A172 (cell line): ENCODE measurements around the gene ROBO2. TPM values are rescaled to one million over a fixed set of nuclear protein-coding genes. Genes with fewer than 3 reads are reported as not detected.

Experiments
- DNase-seq: peaks from one replicate; pipeline ENCODE4 v3.0.0-alpha.2; 2015; ENCODE audit warnings: low spot score
- total RNA-seq: library from RNA; depleted of rRNA; stranded (reverse); fragments of >200 nt; shearing (Covaris generic); gene quantifications from 2 replicates; pipeline ENCODE4 v1.2.3, GENCODE V29; 2014

Gene ROBO2
- total RNA-seq, 1 experiment from 2014 or later = not detected

DNA sequence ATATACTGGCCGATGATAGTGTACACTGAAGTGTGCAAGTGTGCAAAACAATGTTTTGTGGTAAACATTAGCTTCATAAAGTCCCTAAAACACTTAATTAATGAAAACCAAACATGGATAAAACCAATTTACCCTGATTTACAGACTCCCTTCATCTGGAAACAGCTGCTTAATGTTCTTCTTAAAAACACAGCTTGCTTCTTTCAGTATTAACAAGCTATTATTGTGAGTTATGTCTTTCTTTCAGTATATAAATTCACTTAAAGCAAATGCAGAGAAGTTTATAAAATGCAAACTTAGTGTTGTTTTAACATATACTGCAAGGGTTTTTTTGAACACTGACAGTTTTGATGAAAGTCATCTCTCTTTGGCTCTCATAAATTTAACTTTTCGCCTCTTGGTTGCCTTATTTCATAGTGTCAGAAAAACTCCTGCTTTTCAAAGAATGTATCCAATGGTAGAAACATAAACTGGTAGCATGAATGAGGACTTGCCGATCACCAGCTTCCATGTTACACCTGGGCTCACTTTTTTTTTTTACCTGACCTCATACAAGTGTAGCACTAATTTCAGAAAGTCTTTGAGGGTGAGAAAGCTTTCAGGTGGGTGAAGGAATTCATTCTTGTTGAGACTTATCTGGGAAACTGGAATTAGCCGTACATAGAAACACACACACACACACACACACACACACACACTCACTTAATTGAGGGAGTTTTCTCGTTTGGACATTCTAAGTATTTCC lies 532.2 kb downstream of the ROBO2 start:
- no peak for DNase-seq

DNA sequence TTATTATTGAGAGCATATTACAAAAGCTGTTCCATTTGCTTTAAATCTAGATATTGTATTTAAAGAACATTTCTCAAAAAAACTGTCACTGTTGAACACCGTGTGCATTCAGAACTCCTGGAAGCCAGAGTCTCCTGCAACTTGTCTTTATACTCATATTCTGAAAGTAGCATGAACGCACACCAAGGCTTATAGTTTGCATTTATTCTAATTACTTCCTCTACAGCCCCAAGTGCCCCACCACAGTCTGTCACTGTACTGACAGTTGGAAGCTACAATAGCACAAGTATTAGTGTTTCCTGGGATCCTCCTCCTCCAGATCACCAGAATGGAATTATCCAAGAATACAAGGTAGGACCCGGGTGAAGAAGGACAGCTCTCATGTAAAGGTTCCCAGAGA lies 537.4 kb downstream of the ROBO2 start:
- DNase-seq = no peak

GRCh38 chr3:77586216-77586615 lies 546.3 kb downstream of the ROBO2 start:
- DNase-seq = no peak

- no peak for DNase-seq
Measured at GRCh38 chr3:77588863-77589262, 549.0 kb downstream of the ROBO2 start.

- no peak for DNase-seq
Measured at GRCh38 chr3:77590191-77590590, 550.3 kb downstream of the ROBO2 start.

DNA sequence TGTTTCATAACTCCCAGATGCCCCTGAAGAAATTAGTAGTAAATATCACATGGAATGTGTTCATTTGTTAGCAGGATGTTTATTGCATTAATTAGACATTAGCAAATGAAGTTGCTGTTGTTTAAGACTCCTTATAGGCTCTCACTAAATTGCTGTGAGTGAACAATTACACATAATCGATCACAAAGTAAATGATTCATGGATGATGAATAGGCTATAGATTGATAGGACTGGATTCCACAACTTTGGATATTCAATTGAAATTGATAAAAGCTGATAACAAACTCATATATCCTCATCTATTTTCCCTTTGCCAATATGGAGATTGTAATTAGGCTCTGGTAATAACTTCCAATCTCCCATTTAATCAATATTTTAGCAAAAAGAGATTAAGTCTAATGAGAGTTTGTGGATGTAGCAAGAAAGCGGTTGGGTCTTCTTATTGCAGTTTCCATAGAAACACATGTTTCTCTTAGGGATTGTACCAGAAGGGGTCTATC lies 555.5 kb downstream of the ROBO2 start:
- no peak for DNase-seq

DNA sequence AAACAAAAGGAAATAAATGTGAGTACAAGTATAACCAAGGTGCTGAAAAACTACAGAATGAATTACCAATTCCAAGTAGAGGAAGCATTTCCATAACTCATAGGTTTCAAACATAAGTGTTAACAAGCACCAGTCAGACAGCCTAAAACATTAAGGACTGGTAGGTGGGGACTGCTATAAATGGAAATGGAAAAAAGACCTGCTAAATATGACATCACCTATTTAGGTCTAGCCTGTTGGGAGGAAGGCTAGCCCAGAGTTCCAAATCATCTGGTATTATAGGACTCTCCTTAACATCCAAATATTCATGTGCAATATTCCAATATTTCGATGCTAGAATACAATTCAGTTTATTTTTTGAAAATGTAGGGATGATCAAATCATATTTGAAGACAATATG lies 560.0 kb downstream of the ROBO2 start:
- DNase-seq = no peak

GRCh38 chr3:77601823-77602415 lies 562.0 kb downstream of the ROBO2 start:
- no peak for DNase-seq

GRCh38 chr3:77602722-77603121 lies 562.8 kb downstream of the ROBO2 start:
- no peak for DNase-seq

- no peak for DNase-seq
Measured at GRCh38 chr3:77605308-77605707, 565.4 kb downstream of the ROBO2 start.

DNA sequence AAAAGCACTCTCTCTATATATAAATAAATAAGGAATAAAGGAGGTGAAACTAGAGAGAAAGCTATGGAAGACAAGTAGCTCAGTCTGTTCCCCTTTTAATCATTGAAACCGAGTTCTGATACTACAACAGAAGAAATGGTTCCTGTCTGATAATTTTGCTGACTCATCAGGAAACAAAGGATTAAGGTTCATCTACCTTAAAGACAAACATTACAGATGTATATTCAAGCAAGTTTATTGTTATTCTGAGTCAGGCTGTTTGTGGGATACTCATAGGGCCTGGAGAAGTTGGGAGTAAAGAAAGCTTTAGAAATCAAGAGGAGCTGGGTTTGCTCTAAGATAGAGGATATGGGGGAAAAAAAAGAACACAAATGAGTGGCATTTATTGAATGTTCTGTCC lies 566.0 kb downstream of the ROBO2 start:
- DNase-seq = no peak

DNA sequence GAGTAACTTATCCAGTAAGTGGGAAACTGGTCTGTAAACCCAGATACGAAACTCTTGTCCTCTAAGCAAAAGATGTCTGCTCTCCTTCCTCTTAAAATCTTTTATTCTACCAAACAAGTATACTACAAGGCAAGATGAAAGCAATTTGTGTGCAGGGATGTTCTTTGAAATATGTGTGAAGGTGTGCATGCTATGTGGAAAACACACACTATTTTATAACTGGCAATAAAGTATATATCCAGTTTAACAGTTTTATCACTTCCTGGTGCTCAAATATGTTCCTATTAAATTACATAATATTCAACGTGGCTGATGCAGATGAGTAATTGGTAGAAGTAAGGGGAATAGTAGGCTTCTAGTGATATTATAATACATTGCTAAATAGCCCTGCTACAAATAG lies 566.5 kb downstream of the ROBO2 start:
- no peak for DNase-seq

GRCh38 chr3:77618686-77619085 lies 578.8 kb downstream of the ROBO2 start:
- no peak for DNase-seq

DNA sequence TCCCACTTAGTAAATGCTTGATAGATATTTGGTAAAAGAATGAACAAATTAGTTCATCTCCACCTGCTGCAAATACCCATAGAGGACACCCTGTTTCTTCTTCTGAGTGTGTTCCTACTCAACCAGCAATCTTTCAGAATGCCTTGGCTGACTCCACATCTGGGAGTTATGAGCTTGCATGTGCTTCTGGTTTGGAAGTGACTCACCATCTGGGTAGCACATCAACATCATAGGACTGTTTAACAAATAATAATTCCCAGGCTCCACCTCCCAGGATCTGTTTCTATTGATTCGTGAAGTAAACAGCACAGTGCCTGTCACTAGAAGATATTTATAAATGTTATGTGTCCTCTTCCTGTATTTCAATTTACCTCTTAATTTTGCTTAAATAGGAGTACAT lies 580.1 kb downstream of the ROBO2 start:
- no peak for DNase-seq

GRCh38 chr3:77623500-77623899 lies 583.6 kb downstream of the ROBO2 start:
- no peak for DNase-seq

DNA sequence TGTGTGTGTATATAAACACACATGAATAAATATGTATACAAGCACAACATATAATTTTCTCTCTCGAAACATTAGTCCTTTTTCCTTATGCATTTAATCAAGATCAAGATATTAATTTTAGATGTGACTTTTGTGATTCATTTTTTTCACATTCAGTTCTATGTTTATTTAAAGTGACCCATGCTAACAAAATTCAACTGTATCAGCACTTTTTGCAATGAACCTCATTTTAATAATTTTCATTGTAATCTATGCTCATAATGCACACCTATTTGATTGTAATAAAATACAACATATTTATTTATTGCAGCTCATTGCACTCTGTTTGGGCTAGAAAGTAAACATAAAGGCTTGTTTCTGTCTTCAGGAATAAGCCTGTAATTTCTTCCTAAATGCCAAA lies 586.3 kb downstream of the ROBO2 start:
- DNase-seq = no peak

DNA sequence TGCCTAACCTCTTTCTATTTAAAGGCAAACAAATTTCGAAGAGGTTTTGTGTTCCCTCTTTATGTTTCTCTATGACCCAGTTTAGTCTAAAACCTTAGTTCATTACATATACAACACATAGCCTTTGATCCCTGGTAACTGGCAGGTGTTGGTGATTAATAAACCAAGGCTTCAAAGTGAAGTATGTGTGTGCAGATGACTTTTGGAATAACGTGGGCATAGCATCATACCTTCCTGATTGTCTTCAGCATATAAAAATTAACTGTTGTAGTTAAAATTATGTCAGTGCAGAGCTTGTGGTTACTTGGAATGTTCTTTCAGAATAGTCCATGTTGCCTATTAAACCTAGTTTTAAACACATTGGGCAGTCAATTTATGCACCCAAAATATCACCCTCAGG lies 608.3 kb downstream of the ROBO2 start:
- DNase-seq = no peak

GRCh38 chr3:77648664-77649063 lies 608.8 kb downstream of the ROBO2 start:
- DNase-seq = no peak

GRCh38 chr3:77652624-77653023 lies 612.7 kb downstream of the ROBO2 start:
- DNase-seq = no peak

GRCh38 chr3:77655396-77655795 lies 615.5 kb downstream of the ROBO2 start:
- DNase-seq = no peak

- no peak for DNase-seq
Measured at GRCh38 chr3:77660718-77661117, 620.8 kb downstream of the ROBO2 start.

DNA sequence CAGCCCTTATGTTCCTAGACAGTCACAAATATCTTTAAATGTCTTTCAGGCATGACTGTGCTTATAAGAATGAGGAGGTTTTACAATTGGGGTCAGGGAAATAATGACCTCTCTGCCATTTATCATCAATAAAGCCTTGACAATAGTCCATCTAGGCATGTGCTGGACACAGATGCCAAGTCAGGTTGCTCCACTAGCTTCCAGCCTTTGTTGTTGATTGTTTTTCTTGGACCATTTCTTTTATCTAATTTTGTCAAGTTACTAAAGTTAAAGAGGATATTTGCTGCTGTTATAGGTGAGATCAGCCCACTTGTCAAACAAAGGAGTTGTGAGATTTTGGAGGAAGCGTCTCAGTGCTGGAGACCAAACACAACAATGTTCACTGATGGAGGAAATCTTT lies 628.0 kb downstream of the ROBO2 start:
- no peak for DNase-seq

- no peak for DNase-seq
Measured at GRCh38 chr3:77668376-77668775, 628.5 kb downstream of the ROBO2 start.

- DNase-seq = no peak
Measured at GRCh38 chr3:77672016-77672415, 632.1 kb downstream of the ROBO2 start.
